Measurements from ENCODE around the gene RPS23.
A peak's percentile ranks its signal among the peaks of the same experiment; 100 is the strongest.

Gene RPS23

GRCh38 chr5:82277987-82278710 lies at the start of gene RPS23:
Gene RPS23 (minus strand): TSS chr5:82278354. CDS start chr5:82278323, 31 bp downstream.
- DNase-seq = peak; percentile 65

- no peak for DNase-seq
Measured at GRCh38 chr5:82327941-82328340, 49.8 kb upstream of the RPS23 start.

GRCh38 chr5:82325996-82326395 lies 47.8 kb upstream of the RPS23 start:
- no peak for DNase-seq

GRCh38 chr5:82325155-82325554 lies 47.0 kb upstream of the RPS23 start:
- no peak for DNase-seq

GRCh38 chr5:82320966-82321365 lies 42.8 kb upstream of the RPS23 start:
- no peak for DNase-seq

- no peak for DNase-seq
Measured at GRCh38 chr5:82319651-82320376, 41.7 kb upstream of the RPS23 start.

- DNase-seq = no peak
Measured at GRCh38 chr5:82319192-82319591, 41.0 kb upstream of the RPS23 start.

GRCh38 chr5:82314964-82315758 lies 37.0 kb upstream of the RPS23 start:
- no peak for DNase-seq

- no peak for DNase-seq
Measured at GRCh38 chr5:82313016-82313415, 34.9 kb upstream of the RPS23 start.

- peak; percentile 2 for DNase-seq
Measured at GRCh38 chr5:82312373-82312856, 34.3 kb upstream of the RPS23 start.

- DNase-seq = peak; percentile 57
Measured at GRCh38 chr5:82309091-82309531, 31.0 kb upstream of the RPS23 start.

- DNase-seq = no peak
Measured at GRCh38 chr5:82308416-82308815, 30.3 kb upstream of the RPS23 start.

- no peak for DNase-seq
Measured at GRCh38 chr5:82307451-82307850, 29.3 kb upstream of the RPS23 start.

- DNase-seq = no peak
Measured at GRCh38 chr5:82306151-82306550, 28.0 kb upstream of the RPS23 start.

GRCh38 chr5:82301190-82301589 lies 23.0 kb upstream of the RPS23 start:
- no peak for DNase-seq

- no peak for DNase-seq
Measured at GRCh38 chr5:82298668-82299067, 20.5 kb upstream of the RPS23 start.

GRCh38 chr5:82297711-82298110 lies 19.6 kb upstream of the RPS23 start:
- DNase-seq = no peak

GRCh38 chr5:82296929-82297328 lies 18.8 kb upstream of the RPS23 start:
- DNase-seq = no peak

- DNase-seq = no peak
Measured at GRCh38 chr5:82295959-82296531, 17.9 kb upstream of the RPS23 start.

- no peak for DNase-seq
Measured at GRCh38 chr5:82295144-82295543, 17.0 kb upstream of the RPS23 start.

GRCh38 chr5:82291420-82291819 lies 13.3 kb upstream of the RPS23 start:
- DNase-seq = no peak

- DNase-seq = no peak
Measured at GRCh38 chr5:82290908-82291307, 12.8 kb upstream of the RPS23 start.

- no peak for DNase-seq
Measured at GRCh38 chr5:82290005-82290404, 11.9 kb upstream of the RPS23 start.
